Liver (tissue), 9 donors: ENCODE measurements around the gene ZKSCAN1. TPM values are rescaled to one million over a fixed set of nuclear protein-coding genes. Genes with fewer than 3 reads are reported as not detected.

Experiments
- DNase-seq: peaks from one replicate; pipeline ENCODE4 v3.0.0-alpha.2; 2017; ENCODE audit warnings: low spot score
- H3K27ac ChIP-seq, 2 donors: one replicate each; pipeline ENCODE4 v1.7.0; 2013; ENCODE audit warnings: inconsistent platforms in 2 of 2, low read length in 2 of 2, control low read depth in 1 of 2, low read depth in 1 of 2, mild to moderate bottlenecking in 1 of 2
- H3K27me3 ChIP-seq, 4 donors: one replicate each; pipeline versions ENCODE4 v1.6.1 to v1.7.0; 2013; ENCODE audit warnings: low read length in 3 of 4, inconsistent platforms in 1 of 4, mild to moderate bottlenecking in 1 of 4, moderate library complexity in 1 of 4; ENCODE audit not compliant: control insufficient read depth in 4 of 4, insufficient read depth in 4 of 4
- H3K36me3 ChIP-seq, 4 donors: one replicate each; pipeline versions ENCODE4 v1.6.1 to v1.7.0; 2013; ENCODE audit warnings: low read length in 3 of 4, mild to moderate bottlenecking in 3 of 4, low read depth in 1 of 4, moderate library complexity in 1 of 4; ENCODE audit not compliant: control insufficient read depth in 4 of 4, insufficient read depth in 3 of 4
- H3K4me1 ChIP-seq, 4 donors: one replicate each; pipeline versions ENCODE4 v1.6.1 to v1.7.0; 2013; ENCODE audit warnings: low read length in 3 of 4, mild to moderate bottlenecking in 3 of 4, moderate library complexity in 1 of 4; ENCODE audit not compliant: control insufficient read depth in 4 of 4, insufficient read depth in 4 of 4
- H3K4me3 ChIP-seq, 3 donors: one replicate each; pipeline versions ENCODE4 v1.6.1 to v1.7.0; 2013; ENCODE audit warnings: low read length in 3 of 3, control low read depth in 1 of 3, low read depth in 1 of 3, mild to moderate bottlenecking in 1 of 3
- H3K9ac ChIP-seq, 2 donors: one replicate each; pipeline ENCODE4 v1.7.0; 2013; ENCODE audit warnings: low read length in 2 of 2, mild to moderate bottlenecking in 2 of 2, moderate library complexity in 2 of 2, control low read depth in 1 of 2, low read depth in 1 of 2
- H3K9me3 ChIP-seq, 4 donors: one replicate each; pipeline versions ENCODE4 v1.6.1 to v1.7.0; 2013; ENCODE audit warnings: low read length in 3 of 4; ENCODE audit not compliant: control insufficient read depth in 4 of 4
- ATF3 ChIP-seq: IDR thresholded peaks from 2 replicates; pipeline ENCODE4 v1.6.1; 2016; ENCODE audit warnings: antibody characterized with exemption
- CTCF ChIP-seq: fragments of 150-350 bp; IDR thresholded peaks from 2 replicates; pipeline ENCODE4 v1.5.1; 2017; ENCODE audit warnings: improper control_type of control experiment, low read depth, low read length; ENCODE audit not compliant: missing input control
- EGR1 ChIP-seq, 2 donors: IDR thresholded peaks; 2 replicates each; pipeline ENCODE4 v1.6.1; 2016 to 2018; ENCODE audit warnings: antibody characterized with exemption in 2 of 2, low read depth in 2 of 2
- FOXA1 ChIP-seq: IDR thresholded peaks from 2 replicates; pipeline ENCODE4 v1.6.1; 2016; ENCODE audit warnings: antibody characterized with exemption
- FOXA2 ChIP-seq: IDR thresholded peaks from 2 replicates; pipeline ENCODE4 v1.6.1; 2016; ENCODE audit warnings: antibody characterized with exemption
- GABPA ChIP-seq, 2 donors: IDR thresholded peaks in 1 of 2; conservative IDR thresholded peaks in 1 of 2; 2 replicates each; pipeline ENCODE4 v1.6.1; 2016; ENCODE audit warnings: antibody characterized with exemption in 2 of 2, mild to moderate bottlenecking in 1 of 2, moderate library complexity in 1 of 2
- HNF4A ChIP-seq, 2 donors: conservative IDR thresholded peaks; 2 replicates each; pipeline ENCODE4 v1.6.1; 2016; ENCODE audit warnings: antibody characterized with exemption in 2 of 2, mild to moderate bottlenecking in 2 of 2
- HNF4G ChIP-seq: IDR thresholded peaks from 2 replicates; pipeline ENCODE4 v1.6.1; 2016; ENCODE audit warnings: antibody characterized with exemption
- JUND ChIP-seq, 2 donors: IDR thresholded peaks; 2 replicates each; pipeline ENCODE4 v1.6.1; 2016; ENCODE audit warnings: antibody characterized with exemption in 2 of 2
- MAX ChIP-seq: IDR thresholded peaks from 2 replicates; pipeline ENCODE4 v1.6.1; 2016; ENCODE audit warnings: antibody characterized with exemption
- NR2F2 ChIP-seq: IDR thresholded peaks from 2 replicates; pipeline ENCODE4 v1.6.1; 2016; ENCODE audit warnings: antibody characterized with exemption
- RAD21 ChIP-seq, 2 donors: IDR thresholded peaks; 2 replicates each; pipeline ENCODE4 v1.6.1; 2016; ENCODE audit warnings: antibody characterized with exemption in 2 of 2, mild to moderate bottlenecking in 2 of 2
- REST ChIP-seq: IDR thresholded peaks from 2 replicates; pipeline ENCODE4 v1.6.1; 2016; ENCODE audit warnings: antibody characterized with exemption, mild to moderate bottlenecking
- RXRA ChIP-seq, 2 donors: IDR thresholded peaks; 2 replicates each; pipeline ENCODE4 v1.6.1; 2017 to 2018; ENCODE audit warnings: antibody characterized with exemption in 2 of 2, mild to moderate bottlenecking in 1 of 2
- SP1 ChIP-seq: IDR thresholded peaks from 2 replicates; pipeline ENCODE4 v1.6.1; 2018; ENCODE audit warnings: antibody characterized with exemption, mild to moderate bottlenecking
- TAF1 ChIP-seq: conservative IDR thresholded peaks from 2 replicates; pipeline ENCODE4 v1.6.1; 2016; ENCODE audit warnings: antibody characterized with exemption, mild to moderate bottlenecking
- YY1 ChIP-seq: IDR thresholded peaks from 2 replicates; pipeline ENCODE4 v1.6.1; 2016; ENCODE audit warnings: antibody characterized with exemption, mild to moderate bottlenecking
- ZBTB33 ChIP-seq: IDR thresholded peaks from 2 replicates; pipeline ENCODE4 v1.6.1; 2016; ENCODE audit warnings: antibody characterized with exemption
- WGBS: extraction: QIAGEN DNeasy Blood & Tissue Kit; methylation state at CpG from one replicate; pipeline ENCODE4 v1.1.7; 2013; 5-methylcytosine and 5-hydroxymethylcytosine counted together
- polyA plus RNA-seq, 2 donors: library from polyadenylated mRNA; stranded (reverse) in 1 of 2; unstranded in 1 of 2; fragments of 200-250 nt in 1 of 2; fragments of >200 nt in 1 of 2; fragmentation: Nextera tagmentation in 1 of 2; extraction: Ambion mirVana in 1 of 2; gene quantifications; one replicate each; pipeline versions ENCODE4 v1.2.1 to v1.2.3, GENCODE V29; 2013 to 2015
- total RNA-seq, 2 donors: library from RNA; depleted of rRNA; stranded (reverse); fragments of >200 nt; gene quantifications; one replicate each; pipeline ENCODE4 v1.2.3, GENCODE V29; 2014
- donor health status: healthy.
- donor health status: healthy.
- donor health status: healthy.
- donor health status: healthy.
- donor health status: healthy.

ZKSCAN1 gene
- total and polyA plus RNA-seq, 4 donors = 11.8 to 117 (median 30.1) TPM

GRCh38 chr7:99992330-99993038 is 22.9 kb upstream of the ZKSCAN1 start:
- H3K9me3 ChIP-seq = no peaks in the 10 kb centered on the region
- no peak for TF ChIP-seq HNF4G
- TF ChIP-seq EGR1 (IDR thresholded peaks at IDR 0.05; ENCODE audit: low read depth in 2 of 2) = no peak
- TF ChIP-seq FOXA1 = no peak
- TF ChIP-seq TAF1 = no peak
- TF ChIP-seq CTCF = no peak
- TF ChIP-seq RAD21 (IDR thresholded peaks at IDR 0.05) = no peak
- no peak for TF ChIP-seq ZBTB33
- no peak for TF ChIP-seq GABPA (IDR thresholded peaks at IDR 0.05 in 1 of 2, conservative IDR thresholded peaks at IDR 0.05 in 1 of 2)
- no peak for TF ChIP-seq FOXA2
- TF ChIP-seq YY1 = no peak
- no peak for TF ChIP-seq RXRA (IDR thresholded peaks at IDR 0.05)
- no peak for TF ChIP-seq ATF3
- no peak overlapping the region for H3K27ac ChIP-seq
- H3K9ac ChIP-seq = no peak overlapping the region
- no peak for DNase-seq
- H3K27me3 ChIP-seq = no peaks in the 10 kb centered on the region
- 76% methylated on average over 21 of the region's 21 CpGs for WGBS
- H3K36me3 ChIP-seq = peaks cover 0 to 6% (median 3%) of the 10 kb centered on the region in 4 donors
- H3K4me1 ChIP-seq = peaks cover 7 to 39% (median 27%) of the 10 kb centered on the region in 4 donors
- no peak overlapping the region for H3K4me3 ChIP-seq

- Histone ChIP-seq H3K9me3 (no peaks in the 10 kb centered on the region), H3K9ac (no peak overlapping the region), H3K27me3 (no peaks in the 10 kb centered on the region), H3K36me3 (no peaks in the 10 kb centered on the region), H3K4me1 (peaks cover 9 to 62% (median 45%) of the 10 kb centered on the region in 4 donors), H3K4me3 (no peak overlapping the region), H3K27ac (no peak overlapping the region)
- DNase-seq = no peak
- TF ChIP-seq RAD21 (IDR thresholded peaks at IDR 0.05) (no peak), TAF1 (no peak), REST (no peak), YY1 (no peak), CTCF (no peak), ATF3 (no peak), MAX (no peak), NR2F2 (no peak), HNF4A (conservative IDR thresholded peaks at IDR 0.05) (no peak), JUND (IDR thresholded peaks at IDR 0.05) (no peak), HNF4G (no peak), FOXA1 (no peak), FOXA2 (no peak), SP1 (no peak), GABPA (IDR thresholded peaks at IDR 0.05 in 1 of 2, conservative IDR thresholded peaks at IDR 0.05 in 1 of 2) (no peak)
- WGBS = 81% methylated on average over 8 of the region's 8 CpGs
Measured at GRCh38 chr7:99994819-99995218, 20.6 kb upstream of the ZKSCAN1 start.
